Hepatic stellate cell (primary cell): ENCODE results near the gene FARS2.

ENCODE experiments used
- DNase-seq: peaks from one replicate; pipeline ENCODE4 v3.0.0; 2011; ENCODE audit warnings: low spot score

Gene FARS2

DNA sequence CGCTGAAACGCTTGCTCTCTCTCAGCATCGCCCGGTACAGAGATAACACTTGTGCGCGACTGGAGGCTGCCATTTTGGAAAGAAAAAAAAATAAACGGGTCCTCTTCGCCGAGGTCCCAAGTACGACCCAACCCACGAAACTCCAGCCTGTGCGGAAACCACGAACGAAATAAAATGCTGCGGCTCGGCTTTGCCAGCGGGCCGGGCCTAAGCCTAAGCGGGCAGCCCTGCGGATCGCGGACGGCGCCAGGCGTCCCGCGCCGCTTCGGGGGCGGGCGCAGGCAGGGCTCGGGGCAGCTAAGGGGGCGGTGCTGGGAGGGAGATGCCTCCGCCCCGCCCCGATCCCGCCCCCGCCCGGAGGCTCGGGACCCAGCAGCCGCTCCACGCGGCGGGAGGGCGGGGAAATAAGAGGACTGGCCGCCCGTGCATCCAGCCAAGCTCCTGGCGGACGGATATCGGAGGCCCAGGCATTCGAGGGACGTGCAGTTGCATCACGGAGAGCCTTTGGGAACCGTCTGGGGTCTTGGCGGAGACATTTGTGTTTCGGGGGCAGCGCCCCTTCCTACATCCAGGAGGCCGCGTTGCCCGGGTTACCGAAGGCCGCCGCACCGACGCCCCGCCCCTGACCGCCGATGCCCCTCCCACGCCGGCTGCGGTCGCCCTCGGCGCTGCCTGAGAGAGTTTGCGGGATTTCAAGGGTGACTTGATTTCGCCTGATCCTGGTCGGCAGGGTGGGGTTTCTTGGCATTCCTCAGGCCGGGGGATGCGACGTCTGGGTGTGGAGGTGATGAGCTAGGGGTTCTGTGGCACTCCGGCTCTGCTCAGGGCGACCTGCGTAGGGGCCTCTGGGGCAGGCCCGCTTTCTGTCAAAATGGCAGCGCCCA, at the start of gene FARS2, which contains the start of gene LYRM4:
Gene FARS2, plus strand, starts transcription at position 853 of the 884 bp plus-strand sequence.
Gene LYRM4, minus strand, starts transcription at position 290 of the 884 bp plus-strand sequence. Its CDS starts 217 bp downstream, at position 73.
- DNase-seq: peak; percentile 92

DNA sequence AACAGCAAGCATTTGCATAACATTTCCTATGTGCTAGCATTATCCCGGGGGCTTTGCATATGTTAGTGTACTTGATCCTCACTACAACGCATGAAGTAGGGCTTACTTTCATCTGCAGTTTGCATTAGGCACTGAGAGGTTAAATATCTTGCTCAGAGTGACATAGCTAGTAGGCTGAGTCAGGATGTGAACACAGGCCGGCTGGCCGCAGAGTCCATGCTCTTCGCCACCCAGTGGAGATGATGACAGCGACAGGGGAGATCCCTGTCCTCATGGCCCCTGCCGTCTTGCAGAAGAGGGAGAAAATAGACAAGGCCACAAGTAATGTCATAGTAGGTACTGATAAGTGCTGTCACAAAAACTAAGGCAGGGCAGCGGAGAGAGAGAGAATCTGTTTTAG, 47.5 kb upstream of the FARS2 start:
- no peak for DNase-seq

DNA sequence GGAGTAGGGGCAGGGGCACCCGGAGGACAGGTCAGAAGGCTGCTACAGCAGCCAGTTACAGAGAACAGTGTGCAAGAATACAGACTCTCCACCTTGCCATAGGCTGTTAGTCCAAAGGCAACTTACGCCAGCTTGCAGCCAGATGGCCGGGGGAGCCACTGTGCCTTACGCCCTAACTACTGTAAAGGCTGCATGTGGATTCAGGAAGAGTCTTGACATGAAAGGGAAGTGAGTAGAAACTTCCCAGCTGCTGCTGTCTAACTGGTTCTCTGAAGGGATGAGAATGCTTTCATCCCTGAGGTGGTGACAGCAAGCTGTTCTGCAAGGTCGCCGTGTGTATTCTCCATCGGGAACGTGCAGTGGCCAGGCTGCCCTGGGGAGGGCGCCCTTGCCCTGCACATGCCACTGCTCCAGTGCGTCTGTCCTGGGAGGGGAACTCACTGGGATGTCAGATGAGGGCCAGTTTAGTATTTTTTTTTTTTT, 46.7 kb upstream of the FARS2 start:
- no peak for DNase-seq

DNA sequence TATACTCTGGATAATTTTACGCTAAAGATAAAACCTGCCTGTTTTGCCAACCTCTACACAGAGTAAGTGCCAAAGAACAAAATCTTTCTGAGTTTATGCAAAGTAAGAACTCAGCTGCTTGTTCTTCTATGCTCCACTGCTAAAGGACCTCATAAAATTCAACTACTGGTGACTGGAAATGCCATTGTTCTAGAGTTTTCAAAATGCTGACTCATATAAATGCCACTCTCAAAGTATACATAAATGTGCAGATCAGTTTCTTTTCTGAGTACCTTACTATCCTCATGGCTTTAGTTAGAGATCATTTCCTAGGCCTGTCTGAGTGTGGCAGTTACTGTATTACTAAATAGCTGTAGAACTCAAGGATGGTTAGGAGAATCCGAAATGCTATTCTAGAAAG, 46.2 kb upstream of the FARS2 start:
- no peak for DNase-seq

GRCh38 chr6:5215799-5216198, 45.5 kb upstream of the FARS2 start:
- DNase-seq: no peak

DNA sequence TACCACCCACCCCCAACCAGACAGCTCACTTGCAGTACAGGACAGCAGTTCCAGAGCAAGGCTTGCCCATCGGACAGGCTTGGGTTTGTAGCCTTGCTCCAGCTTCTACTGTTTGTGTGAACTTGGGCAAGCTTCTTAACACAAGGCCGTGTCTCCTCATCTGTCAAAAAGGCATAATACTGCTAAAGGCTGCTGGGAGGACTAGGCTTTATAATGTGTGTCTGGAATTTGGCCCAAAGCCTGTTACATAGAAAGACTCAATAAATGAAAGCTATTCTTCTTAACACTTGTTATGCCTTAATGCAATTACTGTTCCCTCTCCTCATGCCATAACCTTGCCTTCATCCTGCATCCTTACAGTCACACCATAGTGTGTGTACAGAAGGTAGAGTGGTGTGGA, 44.0 kb upstream of the FARS2 start:
- DNase-seq: no peak

DNA sequence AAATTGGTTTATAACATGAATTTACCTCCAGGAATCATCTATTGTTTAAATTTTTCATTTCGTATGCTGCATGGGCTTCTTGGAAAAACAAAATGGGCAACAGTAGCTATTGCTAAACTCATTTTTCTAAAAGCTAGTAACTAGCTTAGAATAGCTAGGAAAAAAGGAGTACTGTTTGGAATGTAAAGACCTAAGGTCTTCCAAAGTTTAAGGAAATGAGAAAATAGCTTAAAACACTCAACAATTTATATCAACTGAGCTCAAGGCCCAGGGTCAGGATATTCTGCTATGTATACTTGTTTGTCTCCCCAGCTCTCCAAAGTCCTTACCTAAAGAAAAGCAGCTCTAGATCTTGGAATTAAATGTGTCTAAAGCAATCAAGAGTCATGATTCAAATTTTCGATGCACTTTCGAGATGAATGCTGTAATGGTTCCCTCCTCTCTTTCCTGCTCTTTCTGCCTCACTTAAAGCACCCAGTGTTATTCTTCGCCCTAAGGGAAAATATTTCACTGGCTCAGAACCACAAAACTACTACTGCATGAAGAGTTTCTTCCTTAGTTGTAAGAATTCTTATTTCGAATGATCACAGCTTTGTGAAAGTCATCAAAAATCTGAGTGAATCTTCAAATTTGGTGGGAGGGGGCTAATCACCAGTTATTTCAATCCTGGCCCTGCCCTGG, 42.2 kb upstream of the FARS2 start:
- no peak for DNase-seq

GRCh38 chr6:5220443-5220842, 40.9 kb upstream of the FARS2 start:
- DNase-seq: no peak

DNA sequence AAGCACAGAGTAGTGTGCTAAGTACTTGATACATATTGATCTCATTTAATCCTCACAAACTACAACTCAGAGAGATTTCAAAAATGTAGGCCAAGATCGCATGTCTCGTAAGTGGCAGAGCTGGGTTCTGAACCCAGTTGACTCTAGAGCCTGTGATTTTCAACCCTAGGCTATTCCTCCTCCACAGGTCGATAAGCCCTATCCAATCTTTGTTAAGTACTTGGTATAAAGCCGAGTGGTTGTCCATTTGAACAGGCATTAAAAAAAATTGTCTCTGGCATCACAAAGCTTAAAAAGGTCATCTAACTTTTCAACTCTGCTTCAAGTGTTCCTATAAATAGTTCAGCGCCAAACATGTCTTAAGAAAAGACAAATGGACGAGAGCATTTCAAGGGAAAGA, 38.0 kb upstream of the FARS2 start:
- no peak for DNase-seq

- DNase-seq: no peak
Measured at GRCh38 chr6:5229356-5229755, 32.0 kb upstream of the FARS2 start.

DNA sequence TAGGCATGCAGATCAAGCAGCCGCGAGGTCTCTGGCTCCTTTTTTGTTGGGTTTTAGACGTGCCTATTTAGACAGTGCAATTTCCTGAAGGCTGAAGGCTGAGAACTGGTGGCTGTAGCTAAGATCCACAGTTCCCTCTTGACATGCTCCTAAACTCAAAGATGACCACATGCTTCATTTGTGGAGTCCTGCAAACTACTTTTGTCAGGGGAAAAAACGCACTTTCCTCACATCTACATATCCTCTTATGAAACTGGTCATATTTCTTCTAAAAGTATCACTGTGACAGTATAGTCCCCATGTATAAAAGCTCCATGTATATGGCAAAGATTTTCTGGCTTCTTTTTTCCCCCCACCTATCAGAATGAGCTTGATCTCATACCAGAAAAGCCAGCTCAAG, 31.2 kb upstream of the FARS2 start:
- DNase-seq: no peak

GRCh38 chr6:5231289-5231688, 30.0 kb upstream of the FARS2 start:
- DNase-seq: no peak

- DNase-seq: no peak
Measured at GRCh38 chr6:5234874-5235273, 26.4 kb upstream of the FARS2 start.

DNA sequence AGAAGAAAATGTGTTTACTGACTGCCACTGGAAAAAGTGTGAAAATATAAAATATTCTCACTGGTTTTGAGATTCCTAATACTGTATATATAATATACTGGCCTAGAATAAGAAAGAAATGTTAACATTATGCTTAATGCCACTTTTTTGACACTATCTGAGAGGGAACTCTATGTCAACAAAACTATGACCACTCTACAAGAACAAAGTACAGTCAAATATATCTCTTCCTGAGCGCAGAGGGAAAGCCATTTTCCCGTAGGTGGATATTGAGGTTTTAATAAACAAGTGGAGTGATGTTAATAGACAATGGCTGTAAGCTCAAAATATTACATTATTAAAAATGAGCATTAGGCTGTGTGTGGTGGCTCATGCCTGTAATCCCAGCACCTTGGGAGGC, 25.5 kb upstream of the FARS2 start:
- DNase-seq: no peak

DNA sequence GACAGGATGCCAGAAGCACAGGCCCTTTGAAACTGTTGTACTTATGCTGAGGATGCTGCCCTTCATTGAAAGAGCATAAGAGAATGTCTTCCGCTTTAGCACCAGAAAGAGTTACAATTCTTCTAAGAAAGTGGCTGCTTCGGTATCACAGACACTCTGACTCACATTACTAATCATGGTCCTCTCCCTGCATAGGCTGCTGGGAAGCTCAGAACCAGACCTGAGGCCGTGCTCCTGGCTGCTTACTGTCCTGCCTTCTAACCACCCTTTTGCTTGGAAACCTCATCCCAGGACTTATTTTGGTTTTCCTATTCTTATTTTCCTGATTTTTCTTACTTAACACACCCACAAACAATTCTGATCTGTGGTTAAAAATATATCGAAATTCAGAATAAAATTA, 23.5 kb upstream of the FARS2 start:
- DNase-seq: no peak

- DNase-seq: no peak
Measured at GRCh38 chr6:5238336-5238735, 23.0 kb upstream of the FARS2 start.

DNA sequence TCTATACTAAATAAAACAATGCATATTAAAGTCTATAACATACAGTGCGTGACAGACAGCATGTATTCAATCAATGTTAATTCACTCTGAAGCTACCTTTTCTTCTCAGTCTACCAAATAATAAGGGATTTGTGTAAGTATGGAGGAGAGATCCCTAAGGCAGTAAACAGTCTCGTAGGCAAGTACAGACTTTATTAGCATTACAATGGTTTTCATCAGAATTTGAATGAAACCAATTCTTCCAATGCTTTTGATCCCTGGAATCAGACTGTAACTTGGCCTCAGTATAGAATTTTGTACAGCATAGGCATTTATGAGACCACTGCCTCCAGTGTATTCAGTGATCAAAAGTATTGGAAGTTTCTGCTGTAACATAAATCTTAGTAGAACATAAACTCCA, 20.1 kb upstream of the FARS2 start:
- DNase-seq: no peak

- DNase-seq: no peak
Measured at GRCh38 chr6:5243069-5243468, 18.2 kb upstream of the FARS2 start.

- DNase-seq: no peak
Measured at GRCh38 chr6:5246141-5247097, 14.9 kb upstream of the FARS2 start.

- no peak for DNase-seq
Measured at GRCh38 chr6:5247201-5247600, 14.1 kb upstream of the FARS2 start.

DNA sequence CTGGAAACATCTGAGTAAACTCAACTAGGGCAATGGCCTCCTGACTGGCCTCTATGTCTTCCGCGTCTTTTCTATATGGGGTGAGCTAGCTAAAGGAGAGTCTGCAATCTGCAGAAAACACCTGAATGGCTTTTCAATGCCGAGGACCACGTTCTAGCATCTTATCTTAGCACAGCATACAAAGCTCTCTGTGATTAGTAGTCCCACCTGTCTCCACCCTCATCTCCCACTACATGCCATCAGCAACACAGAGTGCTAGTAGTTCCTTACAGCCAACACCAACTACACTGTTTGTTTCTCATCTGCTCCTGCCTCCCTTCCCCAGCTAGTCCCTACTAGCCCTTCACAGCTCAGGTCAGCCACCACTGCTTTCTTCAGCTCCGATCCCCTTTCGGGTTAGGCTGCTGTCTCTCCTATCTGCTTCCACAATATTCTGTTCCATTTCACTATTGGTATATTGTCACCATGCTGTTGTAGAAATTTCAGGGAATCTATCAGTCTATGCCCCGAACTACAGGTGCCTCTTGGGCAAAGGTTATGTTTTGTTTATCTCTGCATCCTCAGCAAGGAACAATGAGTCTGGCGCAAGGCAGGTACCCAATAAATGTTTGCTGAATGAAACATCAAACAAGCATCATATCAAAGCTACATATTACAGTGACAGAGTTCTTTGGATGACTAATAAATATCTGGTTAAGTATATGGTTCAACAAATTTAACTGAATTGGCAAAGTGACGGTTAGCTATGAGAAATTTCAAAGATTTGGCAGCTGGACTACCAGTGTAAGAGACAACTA, 12.8 kb upstream of the FARS2 start:
- no peak for DNase-seq
